Fibroblast of lung (primary cell): ENCODE measurements around the gene MCM3AP.

Experiments used
- EZH2 ChIP-seq: IDR thresholded peaks from 2 replicates; pipeline ENCODE4 v1.5.1; 2012; ENCODE audit warnings: low read length, control low read depth, mild to moderate bottlenecking; ENCODE audit errors: missing control alignments
- TF ChIP-seq, protein P1 (sequence below), 2 donors: IDR thresholded peaks in 1 of 2; conservative IDR thresholded peaks in 1 of 2; 1 replicate in 1 of 2; 2 replicates in 1 of 2; pipeline ENCODE4 v1.5.1; 2011 to 2012; ENCODE audit warnings: low read length in 2 of 2, control low read depth in 1 of 2, inconsistent platforms in 1 of 2, low read depth in 1 of 2, mild to moderate bottlenecking in 1 of 2

DNA sequence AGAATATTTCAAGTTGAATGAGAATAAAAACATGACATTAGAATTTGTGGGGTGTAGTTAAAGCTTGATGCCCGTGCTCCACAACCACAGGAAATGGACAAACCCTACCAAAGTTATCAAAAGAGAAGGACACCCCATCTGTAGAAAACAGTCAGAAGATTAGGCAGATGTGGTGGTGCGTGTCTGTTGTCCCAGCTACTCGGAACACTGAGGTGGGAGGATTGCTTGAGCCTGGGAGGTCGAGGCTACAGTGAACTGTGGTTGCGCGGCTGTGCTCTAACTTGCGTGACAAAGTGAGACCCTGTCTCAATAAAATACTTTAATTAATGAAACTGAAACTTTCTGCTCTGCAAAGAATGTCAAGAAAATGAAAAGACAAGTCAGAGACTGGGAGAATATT, 99.7 kb downstream of the MCM3AP start:
- TF ChIP-seq, protein P1, sequence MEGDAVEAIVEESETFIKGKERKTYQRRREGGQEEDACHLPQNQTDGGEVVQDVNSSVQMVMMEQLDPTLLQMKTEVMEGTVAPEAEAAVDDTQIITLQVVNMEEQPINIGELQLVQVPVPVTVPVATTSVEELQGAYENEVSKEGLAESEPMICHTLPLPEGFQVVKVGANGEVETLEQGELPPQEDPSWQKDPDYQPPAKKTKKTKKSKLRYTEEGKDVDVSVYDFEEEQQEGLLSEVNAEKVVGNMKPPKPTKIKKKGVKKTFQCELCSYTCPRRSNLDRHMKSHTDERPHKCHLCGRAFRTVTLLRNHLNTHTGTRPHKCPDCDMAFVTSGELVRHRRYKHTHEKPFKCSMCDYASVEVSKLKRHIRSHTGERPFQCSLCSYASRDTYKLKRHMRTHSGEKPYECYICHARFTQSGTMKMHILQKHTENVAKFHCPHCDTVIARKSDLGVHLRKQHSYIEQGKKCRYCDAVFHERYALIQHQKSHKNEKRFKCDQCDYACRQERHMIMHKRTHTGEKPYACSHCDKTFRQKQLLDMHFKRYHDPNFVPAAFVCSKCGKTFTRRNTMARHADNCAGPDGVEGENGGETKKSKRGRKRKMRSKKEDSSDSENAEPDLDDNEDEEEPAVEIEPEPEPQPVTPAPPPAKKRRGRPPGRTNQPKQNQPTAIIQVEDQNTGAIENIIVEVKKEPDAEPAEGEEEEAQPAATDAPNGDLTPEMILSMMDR (conservative IDR thresholded peaks at IDR 0.05 in 1 of 2, IDR thresholded peaks at IDR 0.05 in 1 of 2; ENCODE audit: low read depth in 1 of 2, low read length in 2 of 2) = no peak
- TF ChIP-seq EZH2 = no peak
